ENCODE results near the gene ZNF774. TPM values are rescaled to one million over a fixed set of nuclear protein-coding genes. Genes with fewer than 3 reads are reported as not detected.

The ZNF774 gene
- total RNA-seq, 1 experiment from 2014 or later: 4.0 TPM

DNA sequence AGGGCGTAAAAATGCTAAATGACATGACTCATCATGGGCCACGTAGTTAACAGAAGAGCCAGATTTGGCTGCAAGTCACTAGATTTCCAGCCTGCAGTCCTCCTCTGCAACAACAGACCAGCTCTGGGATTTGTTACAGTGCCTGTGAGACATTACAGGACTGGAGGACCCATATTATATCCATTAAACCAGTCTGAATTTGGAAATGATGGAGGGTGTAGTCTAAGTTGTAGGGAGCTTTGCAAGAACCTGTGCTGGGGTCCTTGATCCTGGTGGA, 10.8 kb downstream of the ZNF774 start:
- H3K9ac ChIP-seq (ENCODE audit: low read length): no peak overlapping the region
- ChIA-PET RAD21 (ENCODE audit: low non-redundant PET in 1 of 2, low total read pairs in 2 of 2, uncharacterized antibody in 2 of 2, unreplicated experiment in 2 of 2) (interaction anchor here (1.2 to 2.4 kb wide), 2 partner anchors 119 kb away, joined by 6 to 11 read pairs; no protein-coding TSS in a partner anchor), CTCF (interaction anchor here (1.0 to 3.9 kb wide), 3 partner anchors 12 to 119 kb away, joined by 4 to 22 read pairs (median 4); no protein-coding TSS in a partner anchor), POLR2A (interaction anchor here (0.8 to 1.2 kb wide), 2 partner anchors 11 to 25 kb away, joined by 3 to 4 read pairs; partner anchors contain the start of genes IQGAP1 and ZNF774)
- ATAC-seq (no peak), DNase-seq (ENCODE audit: low read depth, low spot score) (no peak)
- H3K9me2 ChIP-seq (ENCODE audit: insufficient read depth): no peaks in the 10 kb centered on the region
- peak overlapping the region; percentile 54; the same call in 1 of the 2 replicates for H3K4me2 ChIP-seq (ENCODE audit: low read length)
- TF ChIP-seq POLR2AphosphoS5 (IDR thresholded peaks at IDR 0.05; ENCODE audit: low read depth, low read length) (no peak), CTCF (IDR thresholded peaks at IDR 0.05 in 2 of 3, conservative IDR thresholded peaks at IDR 0.05 in 1 of 3; ENCODE audit: borderline replicate concordance in 1 of 3, insufficient read depth in 1 of 3, low read depth in 2 of 3, low read length in 2 of 3) (no peak), SRF (IDR thresholded peaks at IDR 0.05; ENCODE audit: low read depth) (no peak), ZNF274 (IDR thresholded peaks at IDR 0.05; ENCODE audit: low read depth, low read length) (no peak), EGR1 (IDR thresholded peaks at IDR 0.05; ENCODE audit: low read depth) (no peak), RAD21 (IDR thresholded peaks at IDR 0.05; ENCODE audit: low read depth) (no peak), FOSL1 (IDR thresholded peaks at IDR 0.05; ENCODE audit: low read depth) (no peak), TCF7L2 (IDR thresholded peaks at IDR 0.05; ENCODE audit: borderline replicate concordance, extremely low read depth, insufficient read depth, insufficient read length) (no peak), SIN3A (IDR thresholded peaks at IDR 0.05; ENCODE audit: low read depth) (no peak), ZBTB33 (IDR thresholded peaks at IDR 0.05; ENCODE audit: extremely low read depth, insufficient replicate concordance, low read length) (no peak), EZH2phosphoT487 (IDR thresholded peaks at IDR 0.05; ENCODE audit: borderline replicate concordance) (no peak)
- TF ChIP-seq, protein P1, sequence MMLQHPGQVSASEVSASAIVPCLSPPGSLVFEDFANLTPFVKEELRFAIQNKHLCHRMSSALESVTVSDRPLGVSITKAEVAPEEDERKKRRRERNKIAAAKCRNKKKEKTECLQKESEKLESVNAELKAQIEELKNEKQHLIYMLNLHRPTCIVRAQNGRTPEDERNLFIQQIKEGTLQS (IDR thresholded peaks at IDR 0.05): no peak
- TF ChIP-seq, protein P2, sequence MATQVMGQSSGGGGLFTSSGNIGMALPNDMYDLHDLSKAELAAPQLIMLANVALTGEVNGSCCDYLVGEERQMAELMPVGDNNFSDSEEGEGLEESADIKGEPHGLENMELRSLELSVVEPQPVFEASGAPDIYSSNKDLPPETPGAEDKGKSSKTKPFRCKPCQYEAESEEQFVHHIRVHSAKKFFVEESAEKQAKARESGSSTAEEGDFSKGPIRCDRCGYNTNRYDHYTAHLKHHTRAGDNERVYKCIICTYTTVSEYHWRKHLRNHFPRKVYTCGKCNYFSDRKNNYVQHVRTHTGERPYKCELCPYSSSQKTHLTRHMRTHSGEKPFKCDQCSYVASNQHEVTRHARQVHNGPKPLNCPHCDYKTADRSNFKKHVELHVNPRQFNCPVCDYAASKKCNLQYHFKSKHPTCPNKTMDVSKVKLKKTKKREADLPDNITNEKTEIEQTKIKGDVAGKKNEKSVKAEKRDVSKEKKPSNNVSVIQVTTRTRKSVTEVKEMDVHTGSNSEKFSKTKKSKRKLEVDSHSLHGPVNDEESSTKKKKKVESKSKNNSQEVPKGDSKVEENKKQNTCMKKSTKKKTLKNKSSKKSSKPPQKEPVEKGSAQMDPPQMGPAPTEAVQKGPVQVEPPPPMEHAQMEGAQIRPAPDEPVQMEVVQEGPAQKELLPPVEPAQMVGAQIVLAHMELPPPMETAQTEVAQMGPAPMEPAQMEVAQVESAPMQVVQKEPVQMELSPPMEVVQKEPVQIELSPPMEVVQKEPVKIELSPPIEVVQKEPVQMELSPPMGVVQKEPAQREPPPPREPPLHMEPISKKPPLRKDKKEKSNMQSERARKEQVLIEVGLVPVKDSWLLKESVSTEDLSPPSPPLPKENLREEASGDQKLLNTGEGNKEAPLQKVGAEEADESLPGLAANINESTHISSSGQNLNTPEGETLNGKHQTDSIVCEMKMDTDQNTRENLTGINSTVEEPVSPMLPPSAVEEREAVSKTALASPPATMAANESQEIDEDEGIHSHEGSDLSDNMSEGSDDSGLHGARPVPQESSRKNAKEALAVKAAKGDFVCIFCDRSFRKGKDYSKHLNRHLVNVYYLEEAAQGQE (IDR thresholded peaks at IDR 0.05; ENCODE audit: low read depth): no peak
- BruUV-seq (replicated peaks): no TSS peak
- no peaks in the 10 kb centered on the region for H3K9me3 ChIP-seq (ENCODE audit: control insufficient read depth in 1 of 2, insufficient read depth in 1 of 2, low read depth in 1 of 2, low read length in 2 of 2)
- H3K27ac ChIP-seq (ENCODE audit: low read depth, low read length): no peak overlapping the region
- intact Hi-C loops (cut with micrococcal nuclease): loop anchor here (1.0 kb wide), 1 partner anchor 119 kb away; no protein-coding TSS in a partner anchor
- no peaks in the 10 kb centered on the region for H3K36me3 ChIP-seq (ENCODE audit: control insufficient read depth in 1 of 2, insufficient read depth in 2 of 2, low read length in 2 of 2)
- no peak overlapping the region for H2AFZ ChIP-seq (ENCODE audit: low read depth, low read length, poor library complexity, severe bottlenecking)
- no peaks in the 10 kb centered on the region for H3K27me3 ChIP-seq (ENCODE audit: insufficient read depth, low read length)
- H4K20me1 ChIP-seq (ENCODE audit: insufficient read depth): no peaks in the 10 kb centered on the region
- H3K4me3 ChIP-seq (replicated peaks in 1 of 2; ENCODE audit: low read depth in 1 of 2, low read length in 2 of 2): no peak overlapping the region
- peaks cover 8 to 32% of the 10 kb centered on the region in 2 experiments for H3K4me1 ChIP-seq (ENCODE audit: control insufficient read depth in 1 of 2, insufficient read depth in 2 of 2, low read length in 2 of 2)
- H3K79me2 ChIP-seq (ENCODE audit: insufficient read depth, low read length): no peaks in the 10 kb centered on the region
